Esophagus squamous epithelium (tissue), 5 donors: ENCODE measurements around the gene NDST1. TPM values are rescaled to one million over a fixed set of nuclear protein-coding genes. Genes with fewer than 3 reads are reported as not detected.

Experiments used
- DNase-seq: peaks from one replicate; lab custom pipeline; 2025; lab: John Stamatoyannopoulos, UW
- H3K27ac ChIP-seq, 4 donors: fragments of 200-600 bp; sonication (generic); one replicate each; pipeline ENCODE4 v1.5.1; 2016 to 2019; ENCODE audit warnings: mild to moderate bottlenecking in 1 of 4
- H3K27me3 ChIP-seq, 4 donors: fragments of 200-600 bp; sonication (generic); 1 replicate in 3 of 4; 2 replicates in 1 of 4; pipeline versions ENCODE4 v1.5.1 to v1.6.0; 2017 to 2021; ENCODE audit warnings: antibody characterized with exemption in 1 of 4
- H3K36me3 ChIP-seq, 3 donors: fragments of 200-600 bp; sonication (generic); one replicate each; pipeline ENCODE4 v1.5.1; 2016 to 2019
- H3K4me1 ChIP-seq, 3 donors: fragments of 200-600 bp; sonication (generic); one replicate each; pipeline ENCODE4 v1.5.1; 2017 to 2019
- H3K4me3 ChIP-seq, 4 donors: fragments of 200-600 bp; sonication (generic); 1 replicate in 3 of 4; 2 replicates in 1 of 4; pipeline ENCODE4 v1.5.1; 2016 to 2019; ENCODE audit warnings: mild to moderate bottlenecking in 2 of 4, moderate library complexity in 1 of 4
- H3K9me3 ChIP-seq, 3 donors: fragments of 200-600 bp; sonication (generic); one replicate each; pipeline ENCODE4 v1.5.1; 2016 to 2019
- POLR2A ChIP-seq, 4 donors: fragments of 450-650 bp; IDR thresholded peaks; one replicate each; pipeline ENCODE4 v1.6.1; 2017; ENCODE audit warnings: antibody characterized with exemption in 4 of 4, mild to moderate bottlenecking in 4 of 4, moderate library complexity in 3 of 4
- WGBS, 2 donors: methylation state at CpG; one replicate each; pipeline ENCODE4 v1.1.5; 2018; 5-methylcytosine and 5-hydroxymethylcytosine counted together
- intact Hi-C: fragments of 100-400 bp; cut with DNase I; formaldehyde crosslinking; loops from one replicate; pipeline ENCODE4 v1.15.0; 2022
- total RNA-seq, 4 donors: library from RNA; depleted of rRNA; stranded (reverse); fragments of >200 nt; gene quantifications; one replicate each; pipeline ENCODE4 v1.1.0, GENCODE V29; 2016
- TF ChIP-seq, protein P1 (sequence below), 6 experiments: fragments of 450-650 bp in 4 of 6; fragments of 200-600 bp in 2 of 6; sonication (generic) in 2 of 6; IDR thresholded peaks; one replicate each; pipeline ENCODE4 v1.5.1; 2016 to 2019; ENCODE audit warnings: antibody characterized with exemption in 6 of 6, mild to moderate bottlenecking in 4 of 6, moderate library complexity in 4 of 6
- donor health status: DM: yes; HTN: yes; CAD: no.

Gene NDST1
- total RNA-seq, 4 donors from 2014 or later: 76.5 to 205 (median 118) TPM

DNA sequence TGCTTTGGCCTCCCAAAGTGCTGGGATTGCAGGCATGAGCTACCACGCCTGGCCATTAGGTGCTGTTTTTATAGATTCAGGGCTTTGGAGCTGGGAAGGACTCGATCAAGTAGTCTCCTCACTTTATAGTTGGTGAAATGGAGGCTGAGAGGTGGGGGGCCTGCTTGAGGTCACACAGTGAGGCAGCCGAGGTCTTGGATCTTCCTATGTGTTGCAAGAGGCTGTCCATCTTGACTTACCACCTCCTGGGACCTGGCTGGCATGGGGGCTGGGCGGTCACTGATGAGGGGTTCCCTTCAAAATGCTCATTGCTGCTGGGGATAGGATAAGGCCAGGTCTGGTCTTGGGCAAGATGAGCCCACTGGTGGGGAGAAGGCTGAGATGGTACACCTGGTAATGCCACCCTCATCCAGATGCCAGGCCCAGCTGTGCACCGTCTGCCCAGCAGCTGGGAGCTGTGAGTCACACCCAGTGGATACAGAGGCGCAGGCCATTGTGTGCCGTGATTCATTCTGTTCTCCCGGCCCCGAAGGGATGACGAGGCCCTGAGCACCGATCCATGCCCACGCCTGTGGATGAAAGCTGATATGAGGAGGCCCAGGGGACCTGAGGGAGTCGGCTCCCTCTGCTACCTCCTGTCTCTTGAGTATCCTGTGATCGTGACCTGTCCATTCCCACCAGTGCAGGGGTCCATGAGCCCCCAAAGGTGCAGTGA, 10.5 kb upstream of the NDST1 start:
- intact Hi-C loops: no loop called here
- peaks cover 76 to 98% (median 80%) of the 10 kb centered on the region in 3 donors for H3K4me1 ChIP-seq
- 0% methylated on average over 1 to 2 of the region's 14 CpGs for WGBS, 2 donors
- H3K4me3 ChIP-seq: peak overlapping the region in 1 of 4 donors; percentile 42
- peak in 1 of 4 donors; percentile 39 for TF ChIP-seq POLR2A (IDR thresholded peaks at IDR 0.05)
- TF ChIP-seq, protein P1, sequence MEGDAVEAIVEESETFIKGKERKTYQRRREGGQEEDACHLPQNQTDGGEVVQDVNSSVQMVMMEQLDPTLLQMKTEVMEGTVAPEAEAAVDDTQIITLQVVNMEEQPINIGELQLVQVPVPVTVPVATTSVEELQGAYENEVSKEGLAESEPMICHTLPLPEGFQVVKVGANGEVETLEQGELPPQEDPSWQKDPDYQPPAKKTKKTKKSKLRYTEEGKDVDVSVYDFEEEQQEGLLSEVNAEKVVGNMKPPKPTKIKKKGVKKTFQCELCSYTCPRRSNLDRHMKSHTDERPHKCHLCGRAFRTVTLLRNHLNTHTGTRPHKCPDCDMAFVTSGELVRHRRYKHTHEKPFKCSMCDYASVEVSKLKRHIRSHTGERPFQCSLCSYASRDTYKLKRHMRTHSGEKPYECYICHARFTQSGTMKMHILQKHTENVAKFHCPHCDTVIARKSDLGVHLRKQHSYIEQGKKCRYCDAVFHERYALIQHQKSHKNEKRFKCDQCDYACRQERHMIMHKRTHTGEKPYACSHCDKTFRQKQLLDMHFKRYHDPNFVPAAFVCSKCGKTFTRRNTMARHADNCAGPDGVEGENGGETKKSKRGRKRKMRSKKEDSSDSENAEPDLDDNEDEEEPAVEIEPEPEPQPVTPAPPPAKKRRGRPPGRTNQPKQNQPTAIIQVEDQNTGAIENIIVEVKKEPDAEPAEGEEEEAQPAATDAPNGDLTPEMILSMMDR (IDR thresholded peaks at IDR 0.05): peak in 3 of 6 experiments; percentile 10 to 20 (median 12)
- no peak for DNase-seq
- no peaks in the 10 kb centered on the region for H3K27me3 ChIP-seq
- H3K27ac ChIP-seq: peak overlapping the region; percentile 82 to 98 (median 92)
- peaks cover 0 to 5% (median 0%) of the 10 kb centered on the region in 3 donors for H3K36me3 ChIP-seq
- H3K9me3 ChIP-seq: no peaks in the 10 kb centered on the region

GRCh38 chr5:150497989-150498317, 10.0 kb upstream of the NDST1 start:
- DNase-seq: no peak
- Histone ChIP-seq H3K4me1 (peaks cover 76 to 98% (median 82%) of the 10 kb centered on the region in 3 donors), H3K9me3 (no peaks in the 10 kb centered on the region), H3K27me3 (no peaks in the 10 kb centered on the region), H3K36me3 (peaks cover 0 to 5% (median 0%) of the 10 kb centered on the region in 3 donors), H3K4me3 (peak overlapping the region in 1 of 4 donors; percentile 42), H3K27ac (peak overlapping the region; percentile 82 to 98 (median 92))
- intact Hi-C loops: no loop called here
- no peak for TF ChIP-seq POLR2A (IDR thresholded peaks at IDR 0.05)
- TF ChIP-seq, protein P1 (IDR thresholded peaks at IDR 0.05): peak in 1 of 6 experiments; percentile 1
- 31 to 50% methylated on average over 2 to 5 of the region's 5 CpGs for WGBS, 2 donors

DNA sequence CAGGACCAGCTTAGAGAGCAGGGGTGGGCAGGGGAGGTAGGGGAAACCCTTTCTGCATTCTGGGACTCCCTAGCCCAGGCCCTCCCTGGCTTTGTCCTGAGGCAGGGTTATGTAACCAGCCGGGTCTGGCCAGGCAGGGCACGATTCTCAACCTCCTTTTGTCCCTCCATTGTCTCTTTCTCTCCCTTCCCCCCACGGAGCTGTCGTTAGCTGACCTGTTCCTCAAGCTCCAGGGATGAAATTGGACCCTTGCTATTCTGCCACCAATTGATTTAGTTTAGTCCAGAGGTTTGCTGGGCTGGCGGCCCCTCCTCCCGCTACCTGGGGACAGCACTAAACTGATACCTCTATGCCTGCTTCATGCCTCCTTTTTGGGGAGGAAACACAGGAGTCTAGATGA, 9.4 kb upstream of the NDST1 start:
- WGBS, 2 donors: 40 to 46% methylated on average over 4 to 6 of the region's 6 CpGs
- no peak for TF ChIP-seq POLR2A (IDR thresholded peaks at IDR 0.05)
- TF ChIP-seq, protein P1 (IDR thresholded peaks at IDR 0.05): no peak
- no peak overlapping the region for H3K4me3 ChIP-seq
- intact Hi-C loops: no loop called here
- H3K4me1 ChIP-seq: peaks cover 77 to 98% (median 83%) of the 10 kb centered on the region in 3 donors
- DNase-seq: no peak
- no peaks in the 10 kb centered on the region for H3K27me3 ChIP-seq
- no peaks in the 10 kb centered on the region for H3K9me3 ChIP-seq
- H3K36me3 ChIP-seq: peaks cover 0 to 5% (median 0%) of the 10 kb centered on the region in 3 donors
- H3K27ac ChIP-seq: peak overlapping the region; percentile 82 to 98 (median 92)

DNA sequence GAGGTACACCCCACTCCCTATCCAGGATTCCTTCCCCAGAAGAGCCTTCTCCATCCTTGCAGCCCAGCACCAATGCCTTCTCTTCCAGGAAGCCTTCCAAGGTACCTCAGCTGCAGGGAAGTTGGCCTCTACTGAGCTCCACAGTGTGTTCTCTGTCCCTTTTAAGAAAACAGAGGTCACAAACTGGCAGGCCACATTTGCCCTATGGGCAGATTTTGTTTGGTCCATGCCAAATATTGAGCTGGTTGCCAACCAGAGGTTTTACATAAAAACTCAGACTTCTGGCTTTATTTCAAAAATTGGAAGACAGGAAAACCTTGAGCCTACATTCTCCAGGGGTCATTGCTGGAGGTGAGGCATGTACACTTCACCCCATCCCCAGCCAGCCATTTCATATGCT, 9.0 kb upstream of the NDST1 start:
- Histone ChIP-seq H3K9me3 (no peaks in the 10 kb centered on the region), H3K4me1 (peaks cover 76 to 98% (median 83%) of the 10 kb centered on the region in 3 donors), H3K27ac (peak overlapping the region; percentile 82 to 98 (median 92)), H3K27me3 (no peaks in the 10 kb centered on the region), H3K4me3 (no peak overlapping the region), H3K36me3 (peaks cover 0 to 5% (median 0%) of the 10 kb centered on the region in 3 donors)
- intact Hi-C loops: no loop called here
- TF ChIP-seq, protein P1 (IDR thresholded peaks at IDR 0.05): no peak
- no peak for TF ChIP-seq POLR2A (IDR thresholded peaks at IDR 0.05)
- no peak for DNase-seq

GRCh38 chr5:150499437-150499956, 8.4 kb upstream of the NDST1 start:
- H3K36me3 ChIP-seq: peaks cover 0 to 5% (median 0%) of the 10 kb centered on the region in 3 donors
- H3K4me1 ChIP-seq: peaks cover 80 to 98% (median 87%) of the 10 kb centered on the region in 3 donors
- no peak overlapping the region for H3K4me3 ChIP-seq
- H3K27me3 ChIP-seq: no peaks in the 10 kb centered on the region
- no peak for DNase-seq
- H3K9me3 ChIP-seq: no peaks in the 10 kb centered on the region
- WGBS, 2 donors: 69 to 70% methylated on average over 3 to 5 of the region's 7 CpGs
- intact Hi-C loops: no loop called here
- TF ChIP-seq, protein P1 (IDR thresholded peaks at IDR 0.05): no peak
- TF ChIP-seq POLR2A (IDR thresholded peaks at IDR 0.05): no peak
- peak overlapping the region; percentile 82 to 98 (median 92) for H3K27ac ChIP-seq
